K562 (cell line): Measurements from ENCODE around the gene MAPK13. TPM values are rescaled to one million over a fixed set of nuclear protein-coding genes. Genes with fewer than 3 reads are reported as not detected.
A peak's percentile ranks its signal among the peaks of the same experiment; 100 is the strongest.

Source experiments
- BRD4 ChIP-seq: fragments of 200-600 bp; sonication (generic); IDR thresholded peaks from 2 replicates; pipeline ENCODE4 v1.6.1; 2017; ENCODE audit warnings: inconsistent platforms
- CREB1 ChIP-seq, 2 experiments: sonication (generic) in 1 of 2; formaldehyde crosslinking in 1 of 2; IDR thresholded peaks; 2 replicates each; pipeline versions ENCODE4 v1.6.1 to v1.8.0; 2012 to 2022; ENCODE audit warnings: inconsistent platforms in 1 of 2, mild to moderate bottlenecking in 1 of 2, missing genetic modification reagents in 1 of 2, moderate library complexity in 1 of 2
- DACH1 ChIP-seq: fragments of 450-650 bp; IDR thresholded peaks from 2 replicates; pipeline ENCODE4 v1.6.1; 2018; ENCODE audit not compliant: partially characterized antibody
- KAT2B ChIP-seq: IDR thresholded peaks from one replicate; pipeline ENCODE4 v1.6.1; 2012; ENCODE audit warnings: low read depth, mild to moderate bottlenecking, control low read depth, inconsistent platforms, low read length, moderate library complexity
- KLF1 ChIP-seq: fragments of 450-650 bp; IDR thresholded peaks from 2 replicates; pipeline ENCODE4 v1.6.1; 2016; ENCODE audit warnings: missing genetic modification characterization, missing compliant biosample characterization
- TAF9B ChIP-seq: fragments of 450-650 bp; IDR thresholded peaks from 2 replicates; pipeline ENCODE4 v1.6.1; 2018; ENCODE audit warnings: mild to moderate bottlenecking; ENCODE audit not compliant: partially characterized antibody
- TCF7L2 ChIP-seq: fragments of 150-350 bp; IDR thresholded peaks from 2 replicates; pipeline ENCODE4 v1.6.1; 2016; ENCODE audit warnings: low read depth, mild to moderate bottlenecking, low read length, moderate library complexity
- ZNF224 ChIP-seq: sonication (generic); formaldehyde crosslinking; IDR thresholded peaks from 2 replicates; pipeline ENCODE4 v1.8.0; 2022; ENCODE audit warnings: mild to moderate bottlenecking, missing genetic modification reagents
- ZNF3 ChIP-seq: fragments of 250-450 bp; sonication (Bioruptor Pico); IDR thresholded peaks from 2 replicates; pipeline ENCODE4 v1.5.0; 2021; ENCODE audit warnings: mild to moderate bottlenecking, moderate library complexity
- polyA plus RNA-seq, 8 experiments: library from polyadenylated mRNA; depleted of rRNA in 4 of 8; stranded (reverse) in 5 of 8; unstranded in 3 of 8; fragments of >200 nt; fragmentation: Nextera tagmentation in 2 of 8; fragmentation: Illumina TruSeq in 1 of 8; extraction: Ambion mirVana in 2 of 8; extraction: Trizol in 1 of 8; gene quantifications; 2 replicates each; pipeline versions ENCODE4 v1.2.1 to v1.2.3, GENCODE V29; 2011 to 2014; ENCODE audit warnings: inconsistent platforms in 1 of 8, missing spikeins in 1 of 8
- total RNA-seq, 7 experiments: library from RNA; depleted of rRNA in 6 of 7; stranded (reverse); fragments of >200 nt in 6 of 7; fragmentation: Illumina TruSeq in 2 of 7; extraction: Trizol in 2 of 7; gene quantifications; 2 replicates each; pipeline versions ENCODE4 v1.2.1 to v1.2.3, GENCODE V29; 2011 to 2021; ENCODE audit warnings: low replicate concordance in 1 of 7
- TF ChIP-seq, protein P1 (sequence below): fragments of 250-450 bp; sonication (Bioruptor Pico); IDR thresholded peaks from 2 replicates; pipeline ENCODE4 v1.8.0; 2021; ENCODE audit warnings: moderate library complexity, mild to moderate bottlenecking, inconsistent platforms
- TF ChIP-seq, protein P2 (sequence below), 2 experiments: fragments of 450-650 bp; formaldehyde crosslinking in 1 of 2; IDR thresholded peaks; 2 replicates each; pipeline versions ENCODE4 v1.4.0 to v1.6.1; 2014 to 2020; ENCODE audit warnings: mild to moderate bottlenecking in 2 of 2, borderline replicate concordance in 1 of 2, low read depth in 1 of 2
- TF ChIP-seq, protein P3 (sequence below): fragments of 450-650 bp; IDR thresholded peaks from 2 replicates; pipeline ENCODE4 v1.6.1; 2016
- TF ChIP-seq, protein P4 (sequence below), 2 experiments: IDR thresholded peaks; 2 replicates each; pipeline ENCODE4 v1.6.1; 2011; ENCODE audit warnings: borderline replicate concordance in 1 of 2, control low read depth in 1 of 2, low read depth in 1 of 2, low read length in 1 of 2, mild to moderate bottlenecking in 1 of 2, mixed read lengths in 1 of 2, moderate library complexity in 1 of 2; ENCODE audit not compliant: insufficient read depth in 1 of 2, insufficient read length in 1 of 2, poor library complexity in 1 of 2, severe bottlenecking in 1 of 2; ENCODE audit errors: extremely low read depth in 1 of 2

Gene MAPK13
- total and polyA plus RNA-seq, 9 of the 15 experiments (the other 6 are each of a cell fraction or from before 2014, with no cell fraction given), result 0.03 to 2.3 (median 0.48) TPM; not detected in 1

DNA sequence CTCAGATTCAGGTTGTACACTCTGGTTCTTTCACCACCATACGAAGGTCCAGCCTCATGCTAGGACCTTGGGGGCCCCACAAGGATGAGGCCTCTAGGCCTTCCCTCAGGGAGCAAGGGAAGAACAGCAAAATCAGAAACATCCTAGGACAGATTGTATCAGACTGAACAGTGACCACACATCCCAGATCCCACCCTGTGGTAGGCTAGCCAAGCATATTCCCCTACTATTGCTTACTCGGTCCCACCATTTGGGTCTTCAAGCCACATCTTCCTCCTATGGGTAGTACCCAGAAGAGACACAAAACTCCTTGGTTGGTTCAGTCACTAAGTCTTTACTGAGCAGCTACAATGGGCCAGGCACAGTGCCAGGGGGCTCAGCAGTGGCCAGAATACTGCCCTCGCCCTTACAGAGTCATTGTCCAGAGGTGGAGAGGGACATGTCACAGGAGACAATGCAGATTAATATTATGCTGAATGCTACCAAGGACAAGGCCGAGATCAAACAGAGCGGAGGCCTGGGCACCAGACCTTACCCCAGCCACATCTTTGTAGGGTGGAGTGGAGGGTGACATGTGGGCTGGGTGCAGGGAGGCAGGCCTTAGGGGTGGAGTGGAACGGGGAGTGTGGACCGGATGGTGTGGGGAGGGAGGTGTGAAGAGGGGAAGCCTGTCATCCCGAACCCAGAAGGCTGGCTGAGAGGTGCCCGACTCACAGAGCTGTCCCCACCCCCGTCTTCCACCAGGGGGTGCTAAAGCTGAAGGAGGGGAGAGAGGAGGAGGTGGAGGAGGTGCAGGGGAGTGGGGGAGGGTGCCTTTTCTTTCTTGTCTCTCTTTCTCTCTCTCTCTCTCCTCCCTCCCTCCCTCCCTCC lies 6.8 kb upstream of the MAPK13 start (continued):
- TF ChIP-seq, protein P1, sequence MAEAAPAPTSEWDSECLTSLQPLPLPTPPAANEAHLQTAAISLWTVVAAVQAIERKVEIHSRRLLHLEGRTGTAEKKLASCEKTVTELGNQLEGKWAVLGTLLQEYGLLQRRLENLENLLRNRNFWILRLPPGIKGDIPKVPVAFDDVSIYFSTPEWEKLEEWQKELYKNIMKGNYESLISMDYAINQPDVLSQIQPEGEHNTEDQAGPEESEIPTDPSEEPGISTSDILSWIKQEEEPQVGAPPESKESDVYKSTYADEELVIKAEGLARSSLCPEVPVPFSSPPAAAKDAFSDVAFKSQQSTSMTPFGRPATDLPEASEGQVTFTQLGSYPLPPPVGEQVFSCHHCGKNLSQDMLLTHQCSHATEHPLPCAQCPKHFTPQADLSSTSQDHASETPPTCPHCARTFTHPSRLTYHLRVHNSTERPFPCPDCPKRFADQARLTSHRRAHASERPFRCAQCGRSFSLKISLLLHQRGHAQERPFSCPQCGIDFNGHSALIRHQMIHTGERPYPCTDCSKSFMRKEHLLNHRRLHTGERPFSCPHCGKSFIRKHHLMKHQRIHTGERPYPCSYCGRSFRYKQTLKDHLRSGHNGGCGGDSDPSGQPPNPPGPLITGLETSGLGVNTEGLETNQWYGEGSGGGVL (CRISPR knock-in tag), result no peak
- TF ChIP-seq, protein P2, sequence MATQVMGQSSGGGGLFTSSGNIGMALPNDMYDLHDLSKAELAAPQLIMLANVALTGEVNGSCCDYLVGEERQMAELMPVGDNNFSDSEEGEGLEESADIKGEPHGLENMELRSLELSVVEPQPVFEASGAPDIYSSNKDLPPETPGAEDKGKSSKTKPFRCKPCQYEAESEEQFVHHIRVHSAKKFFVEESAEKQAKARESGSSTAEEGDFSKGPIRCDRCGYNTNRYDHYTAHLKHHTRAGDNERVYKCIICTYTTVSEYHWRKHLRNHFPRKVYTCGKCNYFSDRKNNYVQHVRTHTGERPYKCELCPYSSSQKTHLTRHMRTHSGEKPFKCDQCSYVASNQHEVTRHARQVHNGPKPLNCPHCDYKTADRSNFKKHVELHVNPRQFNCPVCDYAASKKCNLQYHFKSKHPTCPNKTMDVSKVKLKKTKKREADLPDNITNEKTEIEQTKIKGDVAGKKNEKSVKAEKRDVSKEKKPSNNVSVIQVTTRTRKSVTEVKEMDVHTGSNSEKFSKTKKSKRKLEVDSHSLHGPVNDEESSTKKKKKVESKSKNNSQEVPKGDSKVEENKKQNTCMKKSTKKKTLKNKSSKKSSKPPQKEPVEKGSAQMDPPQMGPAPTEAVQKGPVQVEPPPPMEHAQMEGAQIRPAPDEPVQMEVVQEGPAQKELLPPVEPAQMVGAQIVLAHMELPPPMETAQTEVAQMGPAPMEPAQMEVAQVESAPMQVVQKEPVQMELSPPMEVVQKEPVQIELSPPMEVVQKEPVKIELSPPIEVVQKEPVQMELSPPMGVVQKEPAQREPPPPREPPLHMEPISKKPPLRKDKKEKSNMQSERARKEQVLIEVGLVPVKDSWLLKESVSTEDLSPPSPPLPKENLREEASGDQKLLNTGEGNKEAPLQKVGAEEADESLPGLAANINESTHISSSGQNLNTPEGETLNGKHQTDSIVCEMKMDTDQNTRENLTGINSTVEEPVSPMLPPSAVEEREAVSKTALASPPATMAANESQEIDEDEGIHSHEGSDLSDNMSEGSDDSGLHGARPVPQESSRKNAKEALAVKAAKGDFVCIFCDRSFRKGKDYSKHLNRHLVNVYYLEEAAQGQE (IDR thresholded peaks at IDR 0.05; ENCODE audit: borderline replicate concordance), result peak; percentile 78
- TF ChIP-seq, protein P2 (CRISPR knock-in tag; IDR thresholded peaks at IDR 0.05; ENCODE audit: low read depth), result no peak
- TF ChIP-seq TAF9B (no peak), KAT2B (no peak), DACH1 (no peak), TCF7L2 (no peak), CREB1 (IDR thresholded peaks at IDR 0.05) (no peak), CREB1 (CRISPR knock-in tag; IDR thresholded peaks at IDR 0.05) (no peak), ZNF3 (no peak), BRD4 (no peak), ZNF224 (no peak), KLF1 (tag) (no peak)
- TF ChIP-seq, protein P3, sequence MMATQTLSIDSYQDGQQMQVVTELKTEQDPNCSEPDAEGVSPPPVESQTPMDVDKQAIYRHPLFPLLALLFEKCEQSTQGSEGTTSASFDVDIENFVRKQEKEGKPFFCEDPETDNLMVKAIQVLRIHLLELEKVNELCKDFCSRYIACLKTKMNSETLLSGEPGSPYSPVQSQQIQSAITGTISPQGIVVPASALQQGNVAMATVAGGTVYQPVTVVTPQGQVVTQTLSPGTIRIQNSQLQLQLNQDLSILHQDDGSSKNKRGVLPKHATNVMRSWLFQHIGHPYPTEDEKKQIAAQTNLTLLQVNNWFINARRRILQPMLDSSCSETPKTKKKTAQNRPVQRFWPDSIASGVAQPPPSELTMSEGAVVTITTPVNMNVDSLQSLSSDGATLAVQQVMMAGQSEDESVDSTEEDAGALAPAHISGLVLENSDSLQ, result peak; percentile 45; the same call in 1 of the 2 replicates
- TF ChIP-seq, protein P4, sequence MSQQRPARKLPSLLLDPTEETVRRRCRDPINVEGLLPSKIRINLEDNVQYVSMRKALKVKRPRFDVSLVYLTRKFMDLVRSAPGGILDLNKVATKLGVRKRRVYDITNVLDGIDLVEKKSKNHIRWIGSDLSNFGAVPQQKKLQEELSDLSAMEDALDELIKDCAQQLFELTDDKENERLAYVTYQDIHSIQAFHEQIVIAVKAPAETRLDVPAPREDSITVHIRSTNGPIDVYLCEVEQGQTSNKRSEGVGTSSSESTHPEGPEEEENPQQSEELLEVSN (IDR thresholded peaks at IDR 0.05; ENCODE audit: borderline replicate concordance in 1 of 2, extremely low read depth in 1 of 2, insufficient read depth in 1 of 2, insufficient read length in 1 of 2, low read depth in 1 of 2, low read length in 1 of 2, poor library complexity in 1 of 2, severe bottlenecking in 1 of 2), result peak in 1 of 2 experiments; percentile 32
